ENCODE measurements around the gene DYNLT1.
"Not testable (repeated sequence)": the region's sequence is repeated elsewhere in the genome, so short reads cannot be mapped to it uniquely, and the experiment has no call there.

DYNLT1 gene

GRCh38 chr6:158662954-158663624, 18.5 kb upstream of the DYNLT1 start:
- DNase-seq: no peak

- no peak for DNase-seq
Measured at GRCh38 chr6:158662607-158662953, 18.0 kb upstream of the DYNLT1 start.

- DNase-seq: no peak
Measured at GRCh38 chr6:158661156-158661685, 16.7 kb upstream of the DYNLT1 start.

- no peak for DNase-seq
Measured at GRCh38 chr6:158660333-158660754, 15.8 kb upstream of the DYNLT1 start.

GRCh38 chr6:158656986-158657385, 12.4 kb upstream of the DYNLT1 start:
- not testable (repeated sequence) for DNase-seq

- no peak for DNase-seq
Measured at GRCh38 chr6:158655569-158656450, 11.3 kb upstream of the DYNLT1 start.

GRCh38 chr6:158654960-158655489, 10.5 kb upstream of the DYNLT1 start:
- no peak for DNase-seq

GRCh38 chr6:158654498-158654897, 10.0 kb upstream of the DYNLT1 start:
- DNase-seq: peak in 11 of 14 donors; percentile 25 to 83 (median 59)

- DNase-seq: peak in 1 of 14 donors; percentile 18
Measured at GRCh38 chr6:158653577-158654354, 9.2 kb upstream of the DYNLT1 start.

- DNase-seq: not testable (repeated sequence)
Measured at GRCh38 chr6:158651981-158652737, 7.6 kb upstream of the DYNLT1 start.

- DNase-seq: peak in 2 of 14 donors; percentile 27 to 36
Measured at GRCh38 chr6:158649289-158650143, 5.0 kb upstream of the DYNLT1 start, which contains the start of gene SYTL3. TSS of gene SYTL3 (plus strand) at chr6:158650054. CDS start at chr6:158663269, 13,215 bp downstream.

- DNase-seq: no peak
Measured at GRCh38 chr6:158648682-158649131, 4.2 kb upstream of the DYNLT1 start.

- no peak for DNase-seq
Measured at GRCh38 chr6:158647501-158647900, 3.0 kb upstream of the DYNLT1 start.

GRCh38 chr6:158646023-158646910, 1.7 kb upstream of the DYNLT1 start:
- DNase-seq: no peak

- DNase-seq: no peak
Measured at GRCh38 chr6:158645064-158646022, 800 bp upstream of the DYNLT1 start.

- DNase-seq: peak in 1 of 14 donors; percentile 47
Measured at GRCh38 chr6:158643836-158644230, 710 bp downstream of the DYNLT1 start.

GRCh38 chr6:158642097-158642601, 2.4 kb downstream of the DYNLT1 start:
- DNase-seq: peak in 1 of 14 donors; percentile 11

- DNase-seq: no peak
Measured at GRCh38 chr6:158640519-158640918, 4.0 kb downstream of the DYNLT1 start.
